ENCODE measurements around the gene CNIH4.
"Not testable (repeated sequence)": the region's sequence is repeated elsewhere in the genome, so short reads cannot be mapped to it uniquely, and the experiment has no call there.

The CNIH4 gene

DNA sequence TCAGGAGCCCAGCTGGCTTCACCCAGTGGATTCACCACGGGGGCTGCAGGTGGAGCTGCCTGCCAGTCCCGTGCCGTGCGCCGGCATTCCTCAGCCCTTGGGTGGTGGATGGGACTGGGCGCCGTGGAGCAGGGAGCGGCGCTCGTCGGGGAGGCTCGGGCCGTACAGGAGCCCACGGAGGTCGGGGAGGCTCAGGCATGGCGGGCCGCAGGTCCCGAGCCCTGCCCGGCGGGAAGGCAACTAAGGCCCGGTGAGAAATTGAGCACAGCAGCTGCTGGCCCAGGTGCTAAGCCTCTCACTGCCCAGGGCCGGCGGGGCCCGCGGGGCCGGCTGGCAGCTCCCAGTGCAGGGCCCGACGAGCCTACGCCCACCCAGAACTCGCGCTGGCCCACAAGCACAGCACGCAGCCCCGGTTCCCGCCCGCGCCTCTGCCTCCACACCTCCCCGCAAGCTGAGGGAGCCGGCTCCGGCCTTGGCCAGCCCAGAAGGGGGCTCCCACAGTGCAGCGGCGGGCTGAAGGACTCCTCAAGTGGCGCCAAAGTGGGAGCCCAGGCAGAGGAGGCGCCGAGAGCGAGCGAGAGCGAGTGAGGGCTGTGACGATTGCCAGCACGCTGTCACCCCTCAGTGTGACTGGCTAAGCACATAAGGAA is 4.1 kb upstream of the CNIH4 start:
- H3K4me3 ChIP-seq (ENCODE audit: low read depth in 1 of 2, low read length in 2 of 2); H3K27ac ChIP-seq (ENCODE audit: low read length); H3K9me3 ChIP-seq (ENCODE audit: control insufficient read depth in 1 of 2, low read length in 2 of 2); H3K4me1 ChIP-seq (ENCODE audit: control insufficient read depth in 1 of 2, insufficient read depth in 2 of 2, low read length in 2 of 2); H3K36me3 ChIP-seq (ENCODE audit: control insufficient read depth in 1 of 2, insufficient read depth in 2 of 2, low read length in 2 of 2); H3K27me3 ChIP-seq (ENCODE audit: low read depth, low read length): not testable (repeated sequence)

DNA sequence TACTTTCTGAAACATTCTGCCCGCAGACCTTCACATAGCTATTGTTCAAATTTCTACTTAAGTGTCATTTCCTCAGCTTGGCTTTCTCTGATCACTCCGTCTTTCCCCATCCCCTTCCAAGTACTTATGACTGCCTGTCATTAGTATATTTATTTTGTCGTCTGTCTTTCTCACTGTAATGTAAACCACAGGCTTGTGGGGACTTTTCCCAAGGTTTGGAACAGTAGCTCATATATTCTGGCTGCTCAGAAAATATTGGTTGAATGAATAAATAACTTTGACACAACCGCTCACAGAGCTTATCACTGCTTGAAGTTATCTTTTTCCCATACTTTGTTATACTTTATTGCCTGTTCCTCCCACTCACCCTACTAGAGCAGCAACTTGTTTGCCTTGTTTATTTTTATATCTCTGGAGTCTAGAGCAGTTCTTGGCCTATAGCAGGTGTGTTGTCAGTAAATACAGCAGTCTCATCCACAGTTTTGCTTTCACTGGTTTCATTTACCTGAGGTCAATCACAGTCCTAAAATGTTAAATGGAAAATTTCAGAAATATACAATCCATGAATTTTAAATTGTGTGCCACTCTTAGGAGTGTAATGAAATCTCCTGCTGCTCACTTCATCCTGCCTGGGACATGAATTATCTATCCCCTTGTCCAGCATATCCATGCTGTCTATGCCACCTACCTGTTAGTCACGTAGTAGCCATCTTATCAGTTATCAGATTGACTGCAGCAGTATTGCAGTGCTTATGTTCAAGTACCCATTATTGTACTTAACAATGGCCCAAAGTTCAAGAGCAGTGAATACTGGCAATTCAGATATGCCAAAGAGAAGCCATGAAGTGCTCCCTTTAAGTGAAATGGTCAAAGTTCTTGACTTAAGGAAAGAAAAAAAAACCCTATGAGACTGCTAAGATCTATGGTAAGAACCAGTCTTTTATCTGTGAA is 2.4 kb upstream of the CNIH4 start:
- Histone ChIP-seq H3K4me3 (ENCODE audit: low read depth in 1 of 2, low read length in 2 of 2) (no peak overlapping the region), H3K36me3 (ENCODE audit: control insufficient read depth in 1 of 2, insufficient read depth in 2 of 2, low read length in 2 of 2) (no peaks in the 10 kb centered on the region), H3K9me3 (ENCODE audit: control insufficient read depth in 1 of 2, low read length in 2 of 2) (no peaks in the 10 kb centered on the region), H3K4me1 (ENCODE audit: control insufficient read depth in 1 of 2, insufficient read depth in 2 of 2, low read length in 2 of 2) (peaks cover 9 to 19% of the 10 kb centered on the region in 2 donors), H3K27me3 (ENCODE audit: low read depth, low read length) (no peaks in the 10 kb centered on the region), H3K27ac (ENCODE audit: low read length) (no peak overlapping the region)

DNA sequence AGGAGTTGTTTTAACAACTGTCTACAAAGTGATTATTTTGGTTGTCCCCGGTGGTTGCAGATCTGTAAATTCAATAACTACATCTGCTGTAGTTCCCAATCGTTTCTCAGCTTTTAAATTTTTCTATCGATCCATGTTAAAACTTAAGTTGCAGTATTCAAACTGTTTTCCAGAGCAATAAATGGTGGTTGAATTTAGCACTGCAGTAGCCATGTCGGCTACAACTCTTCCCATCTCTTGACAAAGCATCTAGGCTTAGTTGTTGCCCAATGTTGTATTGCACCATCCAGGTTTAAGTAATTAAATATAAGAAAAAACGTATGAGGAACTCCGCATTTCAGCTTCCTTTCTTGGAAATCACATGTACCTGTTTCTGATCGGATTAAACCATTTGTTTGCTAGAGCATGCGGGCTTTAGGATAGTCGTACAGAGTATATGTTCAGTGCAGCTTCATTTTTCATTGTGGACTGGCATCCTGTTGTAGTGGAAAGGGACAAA is 996 bp downstream of the CNIH4 start:
- Histone ChIP-seq H3K27me3 (ENCODE audit: low read depth, low read length) (no peaks in the 10 kb centered on the region), H3K9me3 (ENCODE audit: control insufficient read depth in 1 of 2, low read length in 2 of 2) (no peaks in the 10 kb centered on the region), H3K4me1 (ENCODE audit: control insufficient read depth in 1 of 2, insufficient read depth in 2 of 2, low read length in 2 of 2) (peaks cover 9 to 19% of the 10 kb centered on the region in 2 donors), H3K27ac (ENCODE audit: low read length) (peak overlapping the region; percentile 68), H3K4me3 (ENCODE audit: low read depth in 1 of 2, low read length in 2 of 2) (peak overlapping the region; percentile 65 to 96), H3K36me3 (ENCODE audit: control insufficient read depth in 1 of 2, insufficient read depth in 2 of 2, low read length in 2 of 2) (no peaks in the 10 kb centered on the region)

- Histone ChIP-seq H3K27me3 (ENCODE audit: low read depth, low read length) (no peaks in the 10 kb centered on the region), H3K27ac (ENCODE audit: low read length) (peak overlapping the region; percentile 68), H3K4me3 (ENCODE audit: low read depth in 1 of 2, low read length in 2 of 2) (peak overlapping the region; percentile 65 to 96), H3K36me3 (ENCODE audit: control insufficient read depth in 1 of 2, insufficient read depth in 2 of 2, low read length in 2 of 2) (no peaks in the 10 kb centered on the region), H3K9me3 (ENCODE audit: control insufficient read depth in 1 of 2, low read length in 2 of 2) (no peaks in the 10 kb centered on the region), H3K4me1 (ENCODE audit: control insufficient read depth in 1 of 2, insufficient read depth in 2 of 2, low read length in 2 of 2) (peaks cover 9 to 19% of the 10 kb centered on the region in 2 donors)
Observed at GRCh38 chr1:224358237-224358636, 1.6 kb downstream of the CNIH4 start.

- peaks cover 9 to 19% of the 10 kb centered on the region in 2 donors for H3K4me1 ChIP-seq (ENCODE audit: control insufficient read depth in 1 of 2, insufficient read depth in 2 of 2, low read length in 2 of 2)
- H3K4me3 ChIP-seq (ENCODE audit: low read depth in 1 of 2, low read length in 2 of 2): no peak overlapping the region
- peak overlapping the region; percentile 17 for H3K27ac ChIP-seq (ENCODE audit: low read length)
- no peaks in the 10 kb centered on the region for H3K9me3 ChIP-seq (ENCODE audit: control insufficient read depth in 1 of 2, low read length in 2 of 2)
- no peaks in the 10 kb centered on the region for H3K27me3 ChIP-seq (ENCODE audit: low read depth, low read length)
- H3K36me3 ChIP-seq (ENCODE audit: control insufficient read depth in 1 of 2, insufficient read depth in 2 of 2, low read length in 2 of 2): no peaks in the 10 kb centered on the region
Observed at GRCh38 chr1:224359207-224359606, 2.5 kb downstream of the CNIH4 start.

GRCh38 chr1:224368409-224368808 is 11.7 kb downstream of the CNIH4 start:
- Histone ChIP-seq H3K4me3 (ENCODE audit: low read depth in 1 of 2, low read length in 2 of 2) (no peak overlapping the region), H3K9me3 (ENCODE audit: control insufficient read depth in 1 of 2, low read length in 2 of 2) (no peaks in the 10 kb centered on the region), H3K36me3 (ENCODE audit: control insufficient read depth in 1 of 2, insufficient read depth in 2 of 2, low read length in 2 of 2) (peaks cover 26 to 43% of the 10 kb centered on the region in 2 donors), H3K4me1 (ENCODE audit: control insufficient read depth in 1 of 2, insufficient read depth in 2 of 2, low read length in 2 of 2) (no peaks in the 10 kb centered on the region), H3K27ac (ENCODE audit: low read length) (no peak overlapping the region), H3K27me3 (ENCODE audit: low read depth, low read length) (no peaks in the 10 kb centered on the region)

DNA sequence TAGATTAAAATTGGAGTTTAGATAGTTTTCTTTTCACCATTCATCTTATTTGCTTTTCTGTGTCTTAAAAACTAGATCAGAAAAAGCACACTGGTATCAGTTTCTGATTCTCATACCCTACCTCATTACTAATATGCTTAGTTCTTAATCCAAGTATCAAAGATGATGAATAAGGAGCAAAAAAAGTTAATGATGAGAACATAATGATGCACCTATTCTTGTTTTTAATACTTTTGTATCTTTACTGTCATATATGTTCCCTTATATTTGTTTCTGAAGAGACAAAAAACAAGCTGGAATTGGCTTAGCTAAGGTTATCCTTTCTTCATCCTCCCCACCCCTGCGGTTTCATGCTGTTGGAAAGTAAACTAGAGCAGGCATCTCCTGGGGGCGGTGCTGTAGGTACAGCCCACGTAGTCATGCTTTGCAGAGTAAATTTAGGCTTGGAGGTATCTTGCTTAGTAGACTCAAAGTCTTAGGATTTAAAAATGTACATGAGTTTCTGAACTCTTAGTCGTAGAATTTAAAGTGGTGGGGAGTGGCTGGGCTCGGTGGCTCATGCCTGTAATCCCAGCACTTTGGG is 16.4 kb downstream of the CNIH4 start:
- no peaks in the 10 kb centered on the region for H3K27me3 ChIP-seq (ENCODE audit: low read depth, low read length)
- no peak overlapping the region for H3K27ac ChIP-seq (ENCODE audit: low read length)
- H3K36me3 ChIP-seq (ENCODE audit: control insufficient read depth in 1 of 2, insufficient read depth in 2 of 2, low read length in 2 of 2): peaks cover 49 to 50% of the 10 kb centered on the region in 2 donors
- H3K4me1 ChIP-seq (ENCODE audit: control insufficient read depth in 1 of 2, insufficient read depth in 2 of 2, low read length in 2 of 2): peaks cover 0 to 15% of the 10 kb centered on the region in 2 donors
- H3K9me3 ChIP-seq (ENCODE audit: control insufficient read depth in 1 of 2, low read length in 2 of 2): no peaks in the 10 kb centered on the region
- no peak overlapping the region for H3K4me3 ChIP-seq (ENCODE audit: low read depth in 1 of 2, low read length in 2 of 2)

DNA sequence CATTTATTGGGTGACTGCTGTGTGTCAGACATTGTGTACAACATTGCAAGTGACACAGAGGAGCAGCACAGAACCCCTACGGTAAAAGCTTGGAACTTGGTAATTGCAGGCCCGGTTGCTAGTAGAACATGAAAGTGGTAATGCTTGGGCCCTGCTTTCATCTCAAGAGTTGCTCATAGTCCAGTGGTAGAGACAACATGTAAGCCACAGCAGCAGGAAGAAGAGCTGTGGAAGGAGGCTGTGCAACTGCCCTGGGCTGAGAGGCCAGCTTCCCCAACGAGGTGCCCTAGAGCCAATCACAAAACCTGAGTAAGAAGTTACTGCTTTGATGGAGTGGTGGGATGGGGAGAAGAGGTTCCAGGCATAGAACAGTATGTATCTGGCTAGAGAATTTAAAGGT is 18.4 kb downstream of the CNIH4 start:
- Histone ChIP-seq H3K4me3 (ENCODE audit: low read depth in 1 of 2, low read length in 2 of 2) (no peak overlapping the region), H3K9me3 (ENCODE audit: control insufficient read depth in 1 of 2, low read length in 2 of 2) (no peaks in the 10 kb centered on the region), H3K27ac (ENCODE audit: low read length) (no peak overlapping the region), H3K36me3 (ENCODE audit: control insufficient read depth in 1 of 2, insufficient read depth in 2 of 2, low read length in 2 of 2) (peaks cover 47 to 51% of the 10 kb centered on the region in 2 donors), H3K27me3 (ENCODE audit: low read depth, low read length) (no peaks in the 10 kb centered on the region), H3K4me1 (ENCODE audit: control insufficient read depth in 1 of 2, insufficient read depth in 2 of 2, low read length in 2 of 2) (peaks cover 0 to 15% of the 10 kb centered on the region in 2 donors)

GRCh38 chr1:224377676-224378006 is 21.0 kb downstream of the CNIH4 start:
- H3K9me3 ChIP-seq (ENCODE audit: control insufficient read depth in 1 of 2, low read length in 2 of 2): no peaks in the 10 kb centered on the region
- no peak overlapping the region for H3K27ac ChIP-seq (ENCODE audit: low read length)
- no peaks in the 10 kb centered on the region for H3K27me3 ChIP-seq (ENCODE audit: low read depth, low read length)
- H3K36me3 ChIP-seq (ENCODE audit: control insufficient read depth in 1 of 2, insufficient read depth in 2 of 2, low read length in 2 of 2): peaks cover 29 to 43% of the 10 kb centered on the region in 2 donors
- no peak overlapping the region for H3K4me3 ChIP-seq (ENCODE audit: low read depth in 1 of 2, low read length in 2 of 2)
- H3K4me1 ChIP-seq (ENCODE audit: control insufficient read depth in 1 of 2, insufficient read depth in 2 of 2, low read length in 2 of 2): peaks cover 0 to 15% of the 10 kb centered on the region in 2 donors

- H3K4me1 ChIP-seq (ENCODE audit: control insufficient read depth in 1 of 2, insufficient read depth in 2 of 2, low read length in 2 of 2): peaks cover 0 to 15% of the 10 kb centered on the region in 2 donors
- peaks cover 24 to 34% of the 10 kb centered on the region in 2 donors for H3K36me3 ChIP-seq (ENCODE audit: control insufficient read depth in 1 of 2, insufficient read depth in 2 of 2, low read length in 2 of 2)
- H3K4me3 ChIP-seq (ENCODE audit: low read depth in 1 of 2, low read length in 2 of 2): no peak overlapping the region
- no peak overlapping the region for H3K27ac ChIP-seq (ENCODE audit: low read length)
- no peaks in the 10 kb centered on the region for H3K27me3 ChIP-seq (ENCODE audit: low read depth, low read length)
- H3K9me3 ChIP-seq (ENCODE audit: control insufficient read depth in 1 of 2, low read length in 2 of 2): no peaks in the 10 kb centered on the region
Observed at GRCh38 chr1:224378855-224379631, 22.4 kb downstream of the CNIH4 start.
